GM06990 (cell line): ENCODE data around the gene MGME1.
A peak's percentile ranks its signal among the peaks of the same experiment; 100 is the strongest.
"Not testable (repeated sequence)": the region's sequence is repeated elsewhere in the genome, so short reads cannot be mapped to it uniquely, and the experiment has no call there.

ENCODE experiments used
- DNase-seq: peaks from one replicate; pipeline ENCODE4 v3.0.0-alpha.2; 2011; ENCODE audit not compliant: insufficient read length; ENCODE audit errors: extremely low read depth
- H3K27me3 ChIP-seq: replicated peaks from 2 replicates; pipeline ENCODE4 v1.6.0; 2011; ENCODE audit warnings: low read length; ENCODE audit not compliant: control insufficient read depth, insufficient read depth
- H3K36me3 ChIP-seq: 2 replicates; pipeline ENCODE4 v1.5.1; 2011; ENCODE audit warnings: low read length; ENCODE audit not compliant: control insufficient read depth, insufficient read depth
- H3K4me3 ChIP-seq: replicated peaks from 2 replicates; pipeline ENCODE4 v1.5.1; 2011; ENCODE audit warnings: low read depth, mild to moderate bottlenecking, control low read depth, low read length
- CTCF ChIP-seq: IDR thresholded peaks from 2 replicates; pipeline ENCODE4 v1.5.1; 2011; ENCODE audit warnings: low read length, control low read depth, mild to moderate bottlenecking, inconsistent platforms; ENCODE audit not compliant: insufficient read depth, poor library complexity, severe bottlenecking

Gene MGME1

GRCh38 chr20:18018100-18018499 is 49.3 kb downstream of the MGME1 start:
- TF ChIP-seq CTCF = no peak
- H3K27me3 ChIP-seq = no peaks in the 10 kb centered on the region

GRCh38 chr20:18019068-18019467 is 50.2 kb downstream of the MGME1 start:
- no peaks in the 10 kb centered on the region for H3K36me3 ChIP-seq
- TF ChIP-seq CTCF = peak; percentile 72
- H3K4me3 ChIP-seq = no peak overlapping the region
- H3K27me3 ChIP-seq = no peaks in the 10 kb centered on the region; the same call in 1 of the 2 replicates
- no peak for DNase-seq

More at GRCh38 chr20:18018100-18018499, 49.3 kb downstream of the MGME1 start:
- DNase-seq = no peak
- Histone ChIP-seq H3K36me3 (no peaks in the 10 kb centered on the region), H3K4me3 (no peak overlapping the region)

- no peak for TF ChIP-seq CTCF
- Histone ChIP-seq H3K36me3 (no peaks in the 10 kb centered on the region), H3K27me3 (no peaks in the 10 kb centered on the region; the same call in 1 of the 2 replicates), H3K4me3 (no peak overlapping the region)
- DNase-seq = no peak
These were observed 52.1 kb downstream of the MGME1 start for GRCh38 chr20:18020931-18021330.

GRCh38 chr20:18024606-18025127 is 55.8 kb downstream of the MGME1 start:
- TF ChIP-seq CTCF = no peak
- no peaks in the 10 kb centered on the region for H3K36me3 ChIP-seq

GRCh38 chr20:18027011-18027410 is 58.2 kb downstream of the MGME1 start:
- DNase-seq = not testable (repeated sequence)

More at GRCh38 chr20:18024606-18025127, 55.8 kb downstream of the MGME1 start:
- H3K4me3 ChIP-seq = no peak overlapping the region
- DNase-seq = no peak
- no peaks in the 10 kb centered on the region; the same call in 1 of the 2 replicates for H3K27me3 ChIP-seq

GRCh38 chr20:18030020-18030419 is 61.2 kb downstream of the MGME1 start:
- no peak for DNase-seq
- H3K36me3 ChIP-seq = no peaks in the 10 kb centered on the region
- no peak overlapping the region for H3K4me3 ChIP-seq
- no peaks in the 10 kb centered on the region; the same call in none of the 2 replicates for H3K27me3 ChIP-seq
- no peak for TF ChIP-seq CTCF

More at GRCh38 chr20:18027011-18027410, 58.2 kb downstream of the MGME1 start:
- not testable (repeated sequence) for H3K4me3 ChIP-seq, H3K36me3 ChIP-seq, H3K27me3 ChIP-seq
